Left cardiac atrium (tissue), 4 donors: Measurements from ENCODE around the gene WDR1. TPM values are rescaled to one million over a fixed set of nuclear protein-coding genes. Genes with fewer than 3 reads are reported as not detected.

ENCODE experiments used
- ATAC-seq, 2 donors: fragments of 200-7000 bp; cut with Tn5 transposase; one replicate each; pipeline ENCODE4 v1.9.1; 2020; ENCODE audit warnings: mild to moderate bottlenecking in 2 of 2, moderate library complexity in 2 of 2
- DNase-seq: peaks from one replicate; pipeline ENCODE4 v3.0.0-alpha.2; 2020
- intact Hi-C, 2 donors: fragments of 100-400 bp; cut with DNase I; formaldehyde crosslinking; loops; one replicate each; pipeline versions ENCODE4 v1.14.1 to v1.15.1; 2022 to 2023
- total RNA-seq, 2 donors: library from RNA; stranded (reverse); fragmentation: NEBNext Ultra II Directional; extraction: Animal tissue kit (Norgen Biotek cat#: 25700); gene quantifications; one replicate each; pipeline ENCODE4 v1.2.1, GENCODE V29; 2021
- donor health status: DM: no; HTN: yes; CAD: no.
- donor health status: DM: no; HTN: yes; CAD: no; lungs with severe emphysema.
- donor health status: DM: yes; HTN: yes; CAD: no.
- donor health status: Dilated cardiomyopathy.

WDR1 gene
- total RNA-seq, 2 donors from 2014 or later: 206 to 267 TPM

- ATAC-seq (no peak), DNase-seq (peak; percentile 21)
- intact Hi-C loops: no loop called here
Measured at GRCh38 chr4:10090467-10091250, 25.9 kb downstream of the WDR1 start.

- DNase-seq: peak; percentile 46
- ATAC-seq: no peak
Measured at GRCh38 chr4:10089346-10089745, 27.3 kb downstream of the WDR1 start.

GRCh38 chr4:10088135-10089010 is 28.2 kb downstream of the WDR1 start:
- peak; percentile 10 for DNase-seq
- intact Hi-C loops: no loop called here
- ATAC-seq: no peak

More at GRCh38 chr4:10089346-10089745, 27.3 kb downstream of the WDR1 start:
- intact Hi-C loops: no loop called here

- DNase-seq: peak; percentile 14
- ATAC-seq: no peak
- intact Hi-C loops: no loop called here
Measured at GRCh38 chr4:10087152-10087791, 29.3 kb downstream of the WDR1 start.

GRCh38 chr4:10086506-10087120 is 30.0 kb downstream of the WDR1 start:
- ATAC-seq: no peak

GRCh38 chr4:10085828-10086505 is 30.6 kb downstream of the WDR1 start:
- ATAC-seq: no peak
- peak; percentile 17 for DNase-seq
- intact Hi-C loops: no loop called here

More at GRCh38 chr4:10086506-10087120, 30.0 kb downstream of the WDR1 start:
- DNase-seq: peak; percentile 11
- intact Hi-C loops: no loop called here

- ATAC-seq (peak in 1 of 2 donors; percentile 10), DNase-seq (peak; percentile 29)
- intact Hi-C loops: no loop called here
Measured at GRCh38 chr4:10085386-10085785, 31.2 kb downstream of the WDR1 start.

- peak; percentile 3 to 69 for ATAC-seq
- intact Hi-C loops: no loop called here
- peak; percentile 21 for DNase-seq
Measured at GRCh38 chr4:10084651-10085358, 31.8 kb downstream of the WDR1 start.

GRCh38 chr4:10083861-10084641 is 32.5 kb downstream of the WDR1 start:
- intact Hi-C loops: no loop called here
- peak; percentile 7 to 21 for ATAC-seq
- no peak for DNase-seq

- no peak for DNase-seq
- intact Hi-C loops: no loop called here
- ATAC-seq: no peak
Measured at GRCh38 chr4:10083331-10083771, 33.2 kb downstream of the WDR1 start.

GRCh38 chr4:10082459-10083272 is 33.9 kb downstream of the WDR1 start:
- DNase-seq: no peak
- intact Hi-C loops: no loop called here
- ATAC-seq: no peak

GRCh38 chr4:10082047-10082446 is 34.6 kb downstream of the WDR1 start:
- intact Hi-C loops: no loop called here
- ATAC-seq (no peak), DNase-seq (no peak)

GRCh38 chr4:10081218-10081606 is 35.4 kb downstream of the WDR1 start:
- ATAC-seq (no peak), DNase-seq (no peak)
- intact Hi-C loops: no loop called here

- no peak for DNase-seq
- no peak for ATAC-seq
- intact Hi-C loops: no loop called here
Measured at GRCh38 chr4:10080589-10081217, 35.9 kb downstream of the WDR1 start.

- ATAC-seq (peak in 1 of 2 donors; percentile 25), DNase-seq (peak; percentile 40)
- intact Hi-C loops: no loop called here
Measured at GRCh38 chr4:10079912-10080588, 36.5 kb downstream of the WDR1 start.
